Activated CD4-positive, alpha-beta T cell treated with anti-CD3 and anti-CD28 coated beads for 36 hours (primary cell): ENCODE results near the gene RTL5. TPM values are rescaled to one million over a fixed set of nuclear protein-coding genes. Genes with fewer than 3 reads are reported as not detected.
"Not testable (repeated sequence)": the region's sequence is repeated elsewhere in the genome, so short reads cannot be mapped to it uniquely, and the experiment has no call there.

Experiments used
- ATAC-seq: fragments of 200-7000 bp; cut with Tn5 transposase; one replicate; pipeline ENCODE4 v1.10.0; 2021; ENCODE audit warnings: mild to moderate bottlenecking, moderate library complexity
- CTCF ChIA-PET: fragments of 350-600 bp; sonication (Branson Sonifier 250); formaldehyde crosslinking; loops from one replicate; lab custom pipeline; 2021; ENCODE audit warnings: antibody characterized with exemption; lab: Charles Lee
- POLR2A ChIA-PET: fragments of 350-600 bp; sonication (Branson Sonifier 250); formaldehyde crosslinking; loops from one replicate; lab custom pipeline; 2021; ENCODE audit warnings: antibody characterized with exemption, inconsistent platforms; lab: Charles Lee
- DNase-seq: peaks from one replicate; pipeline ENCODE4 v3.0.0-alpha.2; 2020
- H3K27ac Mint-ChIP-seq: one replicate; pipeline ENCODE4 v1.8.0; 2021; ENCODE audit warnings: mixed read lengths
- H3K27me3 Mint-ChIP-seq: one replicate; pipeline ENCODE4 v1.8.0; 2021; ENCODE audit warnings: mixed read lengths
- H3K36me3 Mint-ChIP-seq: one replicate; pipeline ENCODE4 v1.8.0; 2021; ENCODE audit warnings: low read depth, mixed read lengths
- H3K4me1 Mint-ChIP-seq: one replicate; pipeline ENCODE4 v1.8.0; 2021; ENCODE audit warnings: mixed read lengths
- H3K4me3 Mint-ChIP-seq: one replicate; pipeline ENCODE4 v1.8.0; 2021; ENCODE audit warnings: mild to moderate bottlenecking, moderate library complexity, mixed read lengths
- H3K9me3 Mint-ChIP-seq: one replicate; pipeline ENCODE4 v1.8.0; 2021; ENCODE audit warnings: low read depth, mixed read lengths
- intact Hi-C, 2 experiments: fragments of 100-400 bp; cut with DNase I in 1 of 2; cut with micrococcal nuclease in 1 of 2; formaldehyde crosslinking; loops; one replicate each; pipeline versions ENCODE4 v1.14.2 to v1.15.1; 2022 to 2024; cut with DNase I, micrococcal nuclease
- total RNA-seq, 2 experiments: library from RNA; stranded (reverse); gene quantifications; one replicate each; pipeline ENCODE4 v1.2.3, GENCODE V29; 2021

The RTL5 gene
- total RNA-seq, result under 1 TPM; 0.14 to 0.33 TPM

DNA sequence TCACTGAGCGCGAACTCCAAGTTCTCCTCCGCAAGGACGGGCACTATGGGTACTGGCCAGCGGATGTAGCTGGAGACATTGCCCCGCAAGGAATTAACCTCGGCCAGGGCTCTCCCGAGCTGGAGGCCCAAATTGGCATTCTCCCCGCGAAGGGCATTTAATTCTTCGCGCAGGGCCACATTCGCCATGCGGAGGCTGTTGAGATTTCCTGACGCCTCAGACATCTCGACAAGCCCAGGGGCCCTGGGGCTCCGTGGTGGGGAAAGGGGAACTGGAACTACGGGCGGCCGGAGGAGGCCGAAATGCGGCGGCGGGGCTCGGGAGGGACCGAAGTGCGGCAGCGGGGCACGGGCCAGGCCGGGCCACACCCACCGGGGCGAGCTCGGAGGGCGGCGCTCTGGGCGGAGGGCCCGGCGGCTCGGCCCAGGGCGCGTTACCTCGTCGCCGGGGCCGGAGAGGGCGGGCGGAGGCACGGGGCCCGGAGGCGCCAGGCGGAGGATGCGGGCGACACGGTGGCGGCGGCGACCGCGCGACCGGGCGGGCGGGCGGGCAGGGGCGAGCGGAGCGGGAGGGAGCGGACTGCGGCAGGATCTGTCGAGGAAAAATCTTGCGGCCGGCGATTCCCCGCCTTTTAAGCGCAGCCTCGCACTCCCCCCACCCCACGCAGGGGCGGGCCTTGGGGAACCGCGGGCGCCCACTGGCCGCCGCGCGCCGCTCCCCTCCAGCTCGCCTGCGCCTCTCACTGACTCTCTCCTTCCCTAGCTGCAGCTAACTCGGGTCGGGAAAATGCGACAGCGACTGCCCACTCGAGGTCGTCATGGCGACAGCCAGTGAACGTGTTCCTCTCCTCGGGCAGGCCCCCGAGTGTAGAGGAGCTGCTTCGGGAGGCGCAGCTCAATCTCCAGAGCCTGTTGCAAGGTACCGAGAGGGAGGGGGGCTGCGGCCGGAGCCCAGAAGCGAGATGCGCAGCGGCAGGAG, at the start of gene RTL5:
Gene RTL5 (minus strand): TSS at position 599 of the 978 bp plus-strand sequence.
- H3K27me3 Mint-ChIP-seq, result peaks cover 26% of the 10 kb centered on the region
- no peak within 1 kb of the TSS for H3K27ac Mint-ChIP-seq
- ATAC-seq (peak; percentile 87), DNase-seq (peak; percentile 69)
- H3K36me3 Mint-ChIP-seq, result no peaks in the 10 kb centered on the region
- peak within 1 kb of the TSS; percentile 42 for H3K4me3 Mint-ChIP-seq
- POLR2A ChIA-PET, result interaction anchor here (1.2 kb wide), 1 partner anchor 111 kb away, joined by 5 read pairs; no protein-coding TSS in a partner anchor
- CTCF ChIA-PET, result interaction anchor here (0.8 to 7.4 kb wide), 5 partner anchors 12 to 113 kb away, joined by 3 to 74 read pairs (median 3); partner anchors contain the start of gene PIN4
- H3K9me3 Mint-ChIP-seq, result no peaks in the 10 kb centered on the region
- peaks cover 3% of the 10 kb centered on the region for H3K4me1 Mint-ChIP-seq
- intact Hi-C loops, result no loop called here

GRCh38 chrX:72180539-72180938, 48.8 kb upstream of the RTL5 start:
- no peak for DNase-seq
- intact Hi-C loops, result loop anchor here (2.0 to 5.0 kb wide), 3 partner anchors 57 to 392 kb away; partner anchors contain the start of genes ERCC6L (in 1 of the 2), HDAC8 (in 1 of the 2) and RPS4X (in 1 of the 2)
- CTCF ChIA-PET, result interaction anchor here (0.6 to 1.9 kb wide), 4 partner anchors 58 to 162 kb away, joined by 3 to 10 read pairs (median 4); partner anchors contain the start of genes ERCC6L and RPS4X
- POLR2A ChIA-PET, result interaction anchor here (0.6 to 1.6 kb wide), 2 partner anchors 96 to 1062 kb away, joined by 6 to 8 read pairs; partner anchors contain the start of genes MED12 and RPS4X
- peaks cover 4% of the 10 kb centered on the region for H3K36me3 Mint-ChIP-seq
- no peaks in the 10 kb centered on the region for H3K27me3 Mint-ChIP-seq
- H3K9me3 Mint-ChIP-seq, result no peaks in the 10 kb centered on the region
- H3K27ac Mint-ChIP-seq, result peak overlapping the region; percentile 69
- peaks cover 15% of the 10 kb centered on the region for H3K4me1 Mint-ChIP-seq
- ATAC-seq, result no peak
- no peak overlapping the region for H3K4me3 Mint-ChIP-seq

- intact Hi-C loops, result no loop called here
- ChIA-PET CTCF (no interaction called here), POLR2A (no interaction called here)
- ATAC-seq (no peak), DNase-seq (no peak)
- H3K27me3 Mint-ChIP-seq, result no peaks in the 10 kb centered on the region
- H3K27ac Mint-ChIP-seq, result no peak overlapping the region
- H3K4me1 Mint-ChIP-seq, result peaks cover 10% of the 10 kb centered on the region
- H3K9me3 Mint-ChIP-seq, result no peaks in the 10 kb centered on the region
- H3K36me3 Mint-ChIP-seq, result no peaks in the 10 kb centered on the region
- no peak overlapping the region for H3K4me3 Mint-ChIP-seq
Observed at GRCh38 chrX:72176981-72177380, 45.3 kb upstream of the RTL5 start.

DNA sequence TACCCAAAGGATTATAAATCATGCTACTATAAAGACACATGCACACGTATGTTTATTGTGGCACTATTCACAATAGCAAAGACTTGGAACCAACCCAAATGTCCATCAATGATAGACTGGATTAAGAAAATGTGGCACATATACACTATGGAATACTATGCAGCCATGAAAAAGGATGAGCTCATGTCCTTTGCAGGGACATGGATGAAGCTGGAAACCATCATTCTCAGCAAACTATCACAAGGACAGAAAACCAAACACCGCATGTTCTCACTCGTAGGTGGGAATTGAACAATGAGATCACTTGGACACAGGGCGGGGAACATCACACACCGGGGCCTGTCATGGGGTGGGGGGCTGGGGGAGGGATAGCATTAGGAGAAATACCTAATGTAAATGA, 44.6 kb upstream of the RTL5 start:
- H3K27me3 Mint-ChIP-seq, intact Hi-C loops, H3K36me3 Mint-ChIP-seq, POLR2A ChIA-PET, CTCF ChIA-PET, ATAC-seq, H3K9me3 Mint-ChIP-seq, DNase-seq, H3K4me3 Mint-ChIP-seq, H3K27ac Mint-ChIP-seq: not testable (repeated sequence)
- peaks cover 10% of the 10 kb centered on the region for H3K4me1 Mint-ChIP-seq

DNA sequence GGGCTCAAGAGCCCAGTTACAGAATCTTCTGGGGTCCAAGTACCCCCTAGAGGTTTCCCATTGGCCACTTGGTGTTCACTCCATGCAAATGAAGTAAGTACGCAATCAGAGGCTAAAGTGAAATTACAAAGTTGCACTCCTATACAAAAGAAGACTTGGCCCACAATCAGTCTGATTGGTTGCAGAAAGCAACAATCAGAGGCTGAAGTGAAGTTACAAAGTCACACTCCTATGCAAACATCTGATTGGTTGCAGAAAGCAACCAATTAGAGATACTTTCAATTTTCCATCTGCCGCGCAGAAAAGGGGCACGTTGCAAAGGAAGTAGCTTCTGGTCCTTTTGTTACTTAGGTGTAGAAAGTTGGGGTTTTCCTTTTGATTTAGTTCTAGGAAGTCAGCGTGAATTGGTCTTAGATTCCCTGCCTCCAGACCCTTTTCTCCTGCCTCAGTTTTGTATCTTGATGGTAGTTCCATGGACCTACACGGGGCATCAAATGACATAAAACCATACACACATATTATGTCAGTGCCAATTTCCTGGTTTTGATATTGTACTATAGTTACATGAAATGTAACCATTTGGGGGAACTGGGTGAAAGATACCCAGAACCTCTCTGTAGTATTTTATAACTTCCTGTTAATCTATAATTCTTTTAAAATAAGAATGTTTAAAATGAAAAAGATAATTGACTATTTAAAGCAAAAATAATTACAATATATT, 37.5 kb upstream of the RTL5 start:
- ChIA-PET CTCF (no interaction called here), POLR2A (no interaction called here)
- H3K27me3 Mint-ChIP-seq, result no peaks in the 10 kb centered on the region
- no peaks in the 10 kb centered on the region for H3K36me3 Mint-ChIP-seq
- H3K4me3 Mint-ChIP-seq, result peak overlapping the region; percentile 50
- peak; percentile 43 for DNase-seq
- H3K27ac Mint-ChIP-seq, result peak overlapping the region; percentile 76
- H3K9me3 Mint-ChIP-seq, result no peaks in the 10 kb centered on the region
- intact Hi-C loops, result loop anchor here in 1 of 2 experiments (1.0 kb wide), 1 partner anchor 12 kb away; the partner anchor contains the start of gene PIN4
- peaks cover 10% of the 10 kb centered on the region for H3K4me1 Mint-ChIP-seq
- peak; percentile 94 for ATAC-seq

DNA sequence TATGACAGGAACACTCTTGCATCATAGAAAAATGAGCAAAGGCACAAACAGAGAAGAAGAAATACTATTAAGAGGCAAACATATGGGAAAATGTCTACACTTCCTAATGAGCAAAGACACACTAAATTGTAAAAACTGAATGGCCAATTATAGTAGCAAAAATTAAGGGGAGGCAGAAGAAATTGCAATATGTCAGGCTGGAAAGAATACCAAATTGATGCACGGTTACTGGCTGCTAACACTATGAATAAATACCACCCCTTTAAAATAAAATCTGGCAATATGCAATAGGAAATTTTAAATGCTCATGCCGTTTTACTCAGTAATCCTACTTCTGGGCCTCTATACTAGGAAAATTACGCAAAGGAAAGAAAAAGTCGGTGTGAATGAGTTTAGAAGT, 33.8 kb upstream of the RTL5 start:
- no peak for DNase-seq
- H3K4me1 Mint-ChIP-seq, result peaks cover 10% of the 10 kb centered on the region
- intact Hi-C loops, result no loop called here
- H3K36me3 Mint-ChIP-seq, result no peaks in the 10 kb centered on the region
- no peaks in the 10 kb centered on the region for H3K9me3 Mint-ChIP-seq
- ChIA-PET POLR2A (no interaction called here), CTCF (no interaction called here)
- no peaks in the 10 kb centered on the region for H3K27me3 Mint-ChIP-seq
- H3K4me3 Mint-ChIP-seq, result no peak overlapping the region
- H3K27ac Mint-ChIP-seq, result no peak overlapping the region
- no peak for ATAC-seq

DNA sequence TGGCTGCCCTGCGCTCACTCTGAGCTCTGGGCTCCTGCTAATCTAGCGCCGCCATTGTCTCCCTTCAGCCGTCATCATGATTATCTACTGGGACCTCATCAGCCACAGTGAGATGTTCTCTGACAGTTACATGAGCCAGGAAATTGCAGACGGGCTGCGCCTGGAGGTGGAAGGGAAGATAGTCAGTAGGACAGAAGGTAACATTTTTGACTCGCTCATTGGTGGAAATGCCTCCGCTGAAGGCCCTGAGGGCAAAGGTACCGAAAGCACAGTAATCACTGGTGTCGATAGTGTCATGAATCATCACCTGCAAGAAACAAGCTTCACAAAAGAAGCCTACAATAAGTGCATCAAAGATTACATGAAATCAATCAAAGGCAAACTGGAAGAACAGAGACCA, 28.1 kb upstream of the RTL5 start:
- ATAC-seq (no peak), DNase-seq (no peak)
- ChIA-PET POLR2A (no interaction called here), CTCF (no interaction called here)
- no peaks in the 10 kb centered on the region for H3K36me3 Mint-ChIP-seq
- H3K9me3 Mint-ChIP-seq, result no peaks in the 10 kb centered on the region
- no peak overlapping the region for H3K27ac Mint-ChIP-seq
- H3K4me3 Mint-ChIP-seq, result no peak overlapping the region
- no peaks in the 10 kb centered on the region for H3K4me1 Mint-ChIP-seq
- intact Hi-C loops, result no loop called here
- no peaks in the 10 kb centered on the region for H3K27me3 Mint-ChIP-seq

DNA sequence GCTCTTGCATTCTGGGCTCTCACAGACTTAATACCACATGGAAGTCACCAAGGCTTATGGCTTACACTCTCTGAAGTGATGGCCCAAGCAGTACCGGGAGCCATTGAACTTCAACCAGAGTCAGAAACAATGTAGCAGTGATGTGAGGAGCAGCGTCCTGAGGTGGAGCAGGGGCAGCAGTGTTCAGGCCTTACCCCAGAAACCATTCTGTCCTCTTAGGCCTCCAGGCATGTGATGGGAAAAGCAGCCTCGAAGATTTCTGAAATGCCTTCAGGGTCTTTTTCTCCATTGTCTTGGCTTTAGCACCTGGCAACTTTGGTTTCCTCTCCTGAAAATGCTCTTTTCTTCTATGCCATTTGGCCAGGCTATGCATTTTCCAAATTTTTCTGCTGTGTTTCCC, 27.1 kb upstream of the RTL5 start:
- POLR2A ChIA-PET, result no interaction called here
- no peaks in the 10 kb centered on the region for H3K4me1 Mint-ChIP-seq
- H3K9me3 Mint-ChIP-seq, result no peaks in the 10 kb centered on the region
- H3K4me3 Mint-ChIP-seq, result no peak overlapping the region
- CTCF ChIA-PET, result no interaction called here
- no peak overlapping the region for H3K27ac Mint-ChIP-seq
- ATAC-seq (no peak), DNase-seq (no peak)
- H3K36me3 Mint-ChIP-seq, result no peaks in the 10 kb centered on the region
- intact Hi-C loops, result no loop called here
- no peaks in the 10 kb centered on the region for H3K27me3 Mint-ChIP-seq

DNA sequence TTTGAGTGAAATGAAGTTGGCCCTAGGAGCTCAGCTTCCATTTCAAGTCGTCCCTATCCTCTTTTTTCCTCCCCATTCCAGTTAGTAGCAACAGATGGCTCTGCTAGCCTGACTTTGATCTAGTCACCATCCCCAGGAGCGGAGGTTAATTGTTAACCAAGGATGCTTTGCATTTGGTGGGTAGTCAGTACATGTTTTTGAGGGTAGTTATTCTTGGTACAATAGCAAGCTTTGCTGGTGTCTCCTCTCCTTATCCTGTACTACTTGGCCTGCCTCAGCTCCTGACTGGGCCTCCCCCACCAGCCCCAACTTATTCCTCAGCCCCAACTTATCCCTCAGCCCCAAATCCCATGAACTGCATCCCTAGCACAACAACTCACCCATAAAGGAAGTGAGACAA, 14.8 kb upstream of the RTL5 start:
- ATAC-seq (no peak), DNase-seq (no peak)
- ChIA-PET CTCF (no interaction called here), POLR2A (no interaction called here)
- intact Hi-C loops, result no loop called here
- Mint-ChIP-seq H3K4me1 (peaks cover 18% of the 10 kb centered on the region), H3K4me3 (no peak overlapping the region), H3K36me3 (no peaks in the 10 kb centered on the region), H3K27me3 (no peaks in the 10 kb centered on the region), H3K27ac (no peak overlapping the region), H3K9me3 (no peaks in the 10 kb centered on the region)

- Mint-ChIP-seq H3K27ac (no peak overlapping the region), H3K4me3 (no peak overlapping the region), H3K27me3 (peaks cover 4% of the 10 kb centered on the region), H3K9me3 (no peaks in the 10 kb centered on the region), H3K4me1 (peaks cover 26% of the 10 kb centered on the region), H3K36me3 (no peaks in the 10 kb centered on the region)
- POLR2A ChIA-PET, result no interaction called here
- ATAC-seq (no peak), DNase-seq (no peak)
- intact Hi-C loops, result no loop called here
- CTCF ChIA-PET, result interaction anchor here (1.0 kb wide), 1 partner anchor 18 kb away, joined by 3 read pairs; no protein-coding TSS in a partner anchor
Observed at GRCh38 chrX:72145181-72145580, 13.5 kb upstream of the RTL5 start.

DNA sequence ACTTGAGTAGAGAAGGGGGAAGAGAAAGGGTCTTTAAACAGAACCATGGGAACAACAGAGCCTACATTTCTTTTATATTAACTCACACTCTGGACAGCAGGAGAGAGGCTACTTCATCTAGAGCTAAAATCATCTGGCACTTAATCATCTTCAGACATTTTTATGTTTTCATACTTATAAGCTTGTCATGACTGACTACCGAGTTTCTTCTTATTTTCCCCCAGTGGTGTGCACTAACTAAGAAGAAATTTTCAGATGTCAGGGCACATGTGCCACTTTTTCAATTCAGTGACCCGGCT, 11.8 kb upstream of the RTL5 start:
- CTCF ChIA-PET, result interaction anchor here (0.7 to 1.5 kb wide), 3 partner anchors 12 to 121 kb away, joined by 3 read pairs; partner anchors contain the start of gene RTL5
- H3K27me3 Mint-ChIP-seq, result peaks cover 6% of the 10 kb centered on the region
- H3K4me1 Mint-ChIP-seq, result peaks cover 26% of the 10 kb centered on the region
- no peak overlapping the region for H3K4me3 Mint-ChIP-seq
- intact Hi-C loops, result loop anchor here in 1 of 2 experiments (5.0 kb wide), 2 partner anchors 41 to 129 kb away; no protein-coding TSS in a partner anchor
- no peaks in the 10 kb centered on the region for H3K9me3 Mint-ChIP-seq
- H3K27ac Mint-ChIP-seq, result no peak overlapping the region
- DNase-seq (no peak), ATAC-seq (no peak)
- H3K36me3 Mint-ChIP-seq, result no peaks in the 10 kb centered on the region
- POLR2A ChIA-PET, result no interaction called here
